SK-N-DZ (cell line): ENCODE results near the gene SRD5A1.
A peak's percentile ranks its signal among the peaks of the same experiment; 100 is the strongest.

Experiments used
- DNase-seq: peaks from one replicate; pipeline ENCODE4 v3.0.0-alpha.2; 2015; ENCODE audit warnings: low spot score

Gene SRD5A1

GRCh38 chr5:6604341-6604740 lies 28.9 kb upstream of the SRD5A1 start:
- no peak for DNase-seq

- DNase-seq: no peak
Observed at GRCh38 chr5:6604946-6605345, 28.3 kb upstream of the SRD5A1 start.

- DNase-seq: no peak
Observed at GRCh38 chr5:6606884-6607558, 26.2 kb upstream of the SRD5A1 start.

GRCh38 chr5:6607559-6607936 lies 25.7 kb upstream of the SRD5A1 start:
- DNase-seq: no peak

GRCh38 chr5:6608016-6608415 lies 25.2 kb upstream of the SRD5A1 start:
- no peak for DNase-seq

GRCh38 chr5:6611334-6612256 lies 21.6 kb upstream of the SRD5A1 start:
- DNase-seq: no peak

GRCh38 chr5:6615034-6615815 lies 18.0 kb upstream of the SRD5A1 start:
- DNase-seq: no peak

- DNase-seq: no peak
Observed at GRCh38 chr5:6616632-6617031, 16.6 kb upstream of the SRD5A1 start.

GRCh38 chr5:6623228-6623627 lies 10.0 kb upstream of the SRD5A1 start:
- DNase-seq: no peak

GRCh38 chr5:6623941-6624340 lies 9.3 kb upstream of the SRD5A1 start:
- no peak for DNase-seq

GRCh38 chr5:6626508-6626907 lies 6.7 kb upstream of the SRD5A1 start:
- DNase-seq: no peak

GRCh38 chr5:6631441-6631840 lies 1.8 kb upstream of the SRD5A1 start:
- no peak for DNase-seq

- DNase-seq: no peak
Observed at GRCh38 chr5:6632324-6632887, 834 bp upstream of the SRD5A1 start.

- DNase-seq: peak; percentile 34
Observed at GRCh38 chr5:6633469-6634245, 417 bp downstream of the SRD5A1 start.

- no peak for DNase-seq
Observed at GRCh38 chr5:6634306-6634705, 1.1 kb downstream of the SRD5A1 start.

GRCh38 chr5:6634788-6635430 lies 1.7 kb downstream of the SRD5A1 start:
- no peak for DNase-seq

GRCh38 chr5:6636293-6636692 lies 3.1 kb downstream of the SRD5A1 start:
- no peak for DNase-seq

- no peak for DNase-seq
Observed at GRCh38 chr5:6637022-6637421, 3.8 kb downstream of the SRD5A1 start.

GRCh38 chr5:6637590-6637989 lies 4.3 kb downstream of the SRD5A1 start:
- no peak for DNase-seq

- DNase-seq: no peak
Observed at GRCh38 chr5:6638236-6638635, 5.0 kb downstream of the SRD5A1 start.

- no peak for DNase-seq
Observed at GRCh38 chr5:6642655-6643054, 9.4 kb downstream of the SRD5A1 start.
